Endometrium (tissue), 2 donors: ENCODE data around the gene RHO.
"Not testable (repeated sequence)": the region's sequence is repeated elsewhere in the genome, so short reads cannot be mapped to it uniquely, and the experiment has no call there.

Experiments
- FAIRE-seq: peaks from 2 replicates; lab custom pipeline; 2012; peaks lifted over from hg19 to GRCh38; lab: Jason Lieb, UNC
- donor health status: control.
- donor health status: control.

Gene RHO

DNA sequence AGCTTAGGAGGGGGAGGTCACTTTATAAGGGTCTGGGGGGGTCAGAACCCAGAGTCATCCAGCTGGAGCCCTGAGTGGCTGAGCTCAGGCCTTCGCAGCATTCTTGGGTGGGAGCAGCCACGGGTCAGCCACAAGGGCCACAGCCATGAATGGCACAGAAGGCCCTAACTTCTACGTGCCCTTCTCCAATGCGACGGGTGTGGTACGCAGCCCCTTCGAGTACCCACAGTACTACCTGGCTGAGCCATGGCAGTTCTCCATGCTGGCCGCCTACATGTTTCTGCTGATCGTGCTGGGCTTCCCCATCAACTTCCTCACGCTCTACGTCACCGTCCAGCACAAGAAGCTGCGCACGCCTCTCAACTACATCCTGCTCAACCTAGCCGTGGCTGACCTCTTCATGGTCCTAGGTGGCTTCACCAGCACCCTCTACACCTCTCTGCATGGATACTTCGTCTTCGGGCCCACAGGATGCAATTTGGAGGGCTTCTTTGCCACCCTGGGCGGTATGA lies at the start of gene RHO:
Gene RHO (plus strand): TSS at position 51 of the 512 bp plus-strand sequence. CDS start 95 bp downstream, at position 146.
- no peak for FAIRE-seq

- FAIRE-seq, result peak; percentile 91
Observed at GRCh38 chr3:129481225-129481765, 47.1 kb upstream of the RHO start.

DNA sequence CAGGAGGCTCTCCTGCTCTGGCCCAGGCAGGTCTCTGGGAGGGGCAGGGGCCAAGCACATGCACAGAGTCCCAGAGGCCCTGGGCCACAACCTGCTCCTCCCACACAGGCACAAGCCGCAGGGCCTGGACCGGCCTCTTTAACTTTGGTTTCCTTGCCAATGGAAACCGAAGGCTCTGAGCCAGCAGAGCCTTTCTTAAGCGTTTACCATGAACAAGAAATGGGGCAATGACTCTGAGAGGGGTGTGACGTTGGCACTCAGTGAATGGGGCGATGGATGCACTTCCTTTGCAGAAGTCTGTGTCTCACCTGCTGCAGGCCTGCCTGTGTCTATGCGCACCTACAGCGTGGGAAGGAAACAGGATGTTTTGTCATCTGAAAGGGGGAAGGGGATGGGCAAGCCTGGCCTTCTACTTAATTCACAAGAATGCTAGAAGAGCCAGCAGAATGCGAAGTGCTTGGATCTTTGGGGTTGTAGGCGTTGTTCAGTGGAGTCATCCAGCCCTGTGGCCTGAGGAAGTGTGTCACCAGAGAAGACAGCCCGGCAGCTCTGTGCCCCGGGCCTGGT lies 46.6 kb upstream of the RHO start:
- FAIRE-seq, result no peak

- FAIRE-seq, result no peak
Observed at GRCh38 chr3:129482721-129483120, 45.7 kb upstream of the RHO start.

DNA sequence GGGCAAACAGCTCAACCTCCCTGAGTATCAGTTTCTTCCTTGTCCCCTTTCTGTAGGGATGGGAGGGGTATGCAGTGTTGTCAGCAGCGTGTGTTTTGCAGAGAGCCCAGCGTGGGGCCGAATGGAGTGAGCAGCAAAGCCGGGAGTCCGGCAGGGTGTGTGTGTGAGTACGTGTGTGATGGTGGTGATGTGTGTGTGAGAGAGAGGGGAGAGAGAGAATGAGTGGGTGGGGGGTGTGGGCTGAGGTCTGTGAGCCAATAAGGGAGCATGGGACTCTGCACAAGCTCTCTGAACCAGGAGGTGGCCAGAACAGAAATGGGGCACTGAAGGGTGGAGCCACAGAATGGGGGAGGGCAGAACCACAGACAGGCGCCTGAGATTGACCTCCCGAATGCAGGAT lies 44.6 kb upstream of the RHO start:
- no peak for FAIRE-seq

- not testable (repeated sequence) for FAIRE-seq
Observed at GRCh38 chr3:129485146-129485545, 43.3 kb upstream of the RHO start.

DNA sequence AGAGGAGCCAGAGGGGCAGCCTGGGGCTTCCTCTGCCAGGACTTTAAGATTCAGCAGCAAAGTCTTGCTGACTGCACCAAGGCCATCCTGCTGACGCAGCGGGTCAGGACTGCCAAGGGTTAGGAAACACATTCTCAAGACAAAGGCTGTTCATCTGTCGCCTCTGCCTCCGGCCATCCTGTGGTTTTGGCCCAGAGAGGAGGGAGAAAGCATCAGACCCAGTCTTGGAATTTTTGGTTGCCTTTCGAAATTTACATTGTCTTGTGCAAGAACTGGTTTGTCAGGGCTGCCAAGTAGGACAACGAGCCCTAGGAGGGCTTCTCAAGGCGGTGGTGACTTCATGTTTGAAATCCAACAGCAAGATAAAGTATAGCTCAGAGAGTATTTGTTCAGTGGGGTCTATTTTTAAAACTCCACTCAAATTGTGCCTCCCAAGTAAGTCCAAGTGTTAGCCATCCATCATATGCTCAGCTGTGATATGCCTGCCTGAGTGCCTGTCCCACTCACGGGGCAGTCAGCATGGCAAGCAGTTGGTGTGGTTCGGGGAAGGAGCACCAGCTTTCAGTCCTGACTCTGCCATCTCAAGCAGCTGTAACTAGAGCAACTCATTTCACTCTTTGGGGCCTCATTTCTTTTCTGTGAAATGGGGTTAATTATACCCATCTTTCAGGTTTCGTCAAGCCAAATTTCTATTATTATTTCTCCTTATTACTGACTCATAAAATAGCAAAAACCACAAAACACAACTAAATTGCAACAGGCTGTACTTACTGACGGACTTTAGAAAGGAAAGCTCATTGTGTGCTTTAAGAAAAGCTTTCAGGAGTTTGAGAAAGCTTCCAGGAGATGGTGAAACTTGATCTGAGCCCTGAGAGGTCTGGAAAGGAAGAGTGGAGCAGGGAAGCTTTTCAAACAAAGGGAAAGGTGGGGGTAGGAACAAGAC lies 42.4 kb upstream of the RHO start:
- no peak for FAIRE-seq

DNA sequence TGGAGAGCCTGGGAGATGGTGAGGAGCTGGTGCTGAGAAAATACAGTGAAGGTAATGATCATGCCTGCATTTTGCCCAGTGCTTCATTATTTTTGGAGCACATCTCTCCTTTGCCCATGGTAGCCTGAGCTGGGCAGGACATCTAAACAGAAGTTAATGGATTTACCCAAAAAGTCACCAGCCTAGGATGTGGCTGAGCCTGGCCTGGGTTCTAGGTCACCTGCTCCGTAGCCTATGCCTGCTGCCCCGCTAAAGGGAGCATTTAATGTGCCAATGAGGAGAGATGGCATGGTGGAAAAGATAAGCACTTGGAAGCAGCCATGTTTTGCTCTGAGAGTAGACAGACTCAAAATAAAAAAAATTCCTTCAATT lies 41.8 kb upstream of the RHO start:
- no peak for FAIRE-seq

GRCh38 chr3:129487183-129487867 lies 41.1 kb upstream of the RHO start:
- no peak for FAIRE-seq

GRCh38 chr3:129487868-129488335 lies 40.5 kb upstream of the RHO start:
- FAIRE-seq, result not testable (repeated sequence)

DNA sequence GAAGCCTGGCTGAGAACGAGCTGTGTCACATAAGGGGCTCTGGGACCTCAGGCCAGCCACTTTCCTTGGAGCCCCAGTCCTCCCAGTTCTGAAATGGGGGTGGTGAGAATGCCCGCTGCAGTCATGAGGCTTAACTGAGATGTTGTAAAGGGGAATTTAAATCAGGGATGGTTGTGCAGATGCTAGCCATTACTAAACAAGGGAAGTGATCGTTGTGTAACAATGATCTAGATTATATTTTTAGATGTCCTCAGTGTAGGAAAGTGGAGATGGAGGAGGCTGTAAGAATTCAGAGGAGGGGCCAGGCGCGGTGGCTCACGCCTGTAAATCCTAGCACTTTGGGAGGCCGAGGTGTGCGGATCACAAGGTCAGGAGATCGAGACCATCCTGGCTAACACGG lies 39.2 kb upstream of the RHO start:
- FAIRE-seq, result not testable (repeated sequence)

DNA sequence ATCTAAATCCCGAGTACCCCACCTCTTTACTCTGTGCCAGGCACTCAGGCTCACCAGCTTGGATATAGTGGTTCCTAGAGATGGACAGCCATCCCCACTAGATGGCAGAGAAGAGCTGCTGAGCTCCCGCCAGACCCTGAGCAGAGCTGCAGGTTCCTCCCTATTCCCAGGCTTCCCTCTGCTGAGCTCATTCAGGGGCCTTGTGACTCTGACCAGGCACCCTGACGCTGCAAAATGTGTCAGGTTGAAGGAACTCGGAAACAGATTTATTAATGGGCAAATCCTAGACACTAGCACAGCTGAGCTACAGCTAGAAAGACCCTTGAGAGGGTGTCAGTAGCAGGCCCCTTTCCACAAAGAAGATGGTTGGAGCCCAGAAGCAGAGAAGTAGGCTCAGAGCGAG lies 38.2 kb upstream of the RHO start:
- FAIRE-seq, result no peak

DNA sequence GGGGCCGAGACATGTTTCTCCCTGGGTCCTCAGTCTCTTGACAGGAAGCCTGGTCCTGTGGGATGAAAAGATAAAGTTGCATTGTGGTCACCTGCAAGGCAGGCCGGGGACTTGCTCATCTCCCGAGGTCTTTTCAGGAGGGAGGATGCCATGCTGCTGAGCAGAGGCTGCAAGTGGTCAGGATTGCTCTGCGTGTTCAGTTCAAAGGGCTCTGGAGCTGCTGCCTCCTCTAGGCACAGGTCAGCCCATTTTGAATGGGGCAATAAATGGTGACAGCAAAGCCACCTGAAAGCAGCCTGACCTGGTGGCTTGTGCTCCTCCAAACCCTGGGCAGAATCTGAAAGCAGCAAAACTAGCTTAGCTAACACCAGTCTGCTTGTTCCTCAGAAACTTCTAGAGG lies 37.4 kb upstream of the RHO start:
- FAIRE-seq, result not testable (repeated sequence)

DNA sequence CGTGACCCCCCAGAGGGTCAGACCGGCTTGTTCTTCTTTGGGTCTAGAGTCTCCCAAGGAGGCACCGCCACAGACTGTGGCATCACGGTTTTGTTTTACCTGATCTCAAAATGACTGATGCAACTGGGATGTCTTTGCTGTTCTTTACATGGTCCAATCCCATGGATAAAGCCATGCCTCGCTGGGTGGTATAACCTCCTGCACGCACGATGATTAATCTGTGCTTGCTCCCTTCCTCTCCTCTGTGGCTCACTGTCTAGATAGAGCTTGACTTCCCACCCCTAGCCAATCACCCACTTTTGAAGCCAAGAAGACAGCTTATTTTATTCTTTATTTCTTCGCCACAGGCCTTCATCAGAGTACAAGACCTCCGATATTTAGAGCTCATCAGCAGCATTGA lies 36.6 kb upstream of the RHO start:
- no peak for FAIRE-seq

DNA sequence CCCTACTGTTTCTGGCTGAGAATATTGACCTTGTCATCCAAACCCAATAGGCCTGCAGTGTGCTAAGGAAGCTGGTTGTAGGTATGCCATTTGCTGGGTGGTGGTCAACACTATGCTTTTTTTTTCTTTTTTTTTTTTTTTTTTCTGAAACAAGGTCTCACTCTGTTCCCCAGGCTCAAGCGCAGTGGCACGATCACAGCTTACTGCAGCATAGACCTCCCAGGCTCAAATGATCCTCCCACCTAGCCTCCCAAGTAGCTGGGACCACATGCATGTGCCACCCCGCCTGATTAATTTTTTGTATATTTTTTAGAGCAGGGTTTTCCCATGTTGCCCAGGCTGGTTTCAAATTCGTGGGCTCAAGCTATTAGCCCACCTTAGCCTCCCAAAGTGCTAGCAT lies 35.7 kb upstream of the RHO start:
- no peak for FAIRE-seq

GRCh38 chr3:129493206-129493605 lies 35.2 kb upstream of the RHO start:
- no peak for FAIRE-seq

- FAIRE-seq, result not testable (repeated sequence)
Observed at GRCh38 chr3:129494499-129494898, 33.9 kb upstream of the RHO start.

- FAIRE-seq, result peak; percentile 77
Observed at GRCh38 chr3:129495006-129495639, 33.3 kb upstream of the RHO start.

GRCh38 chr3:129497876-129498275 lies 30.6 kb upstream of the RHO start:
- FAIRE-seq, result not testable (repeated sequence)

- not testable (repeated sequence) for FAIRE-seq
Observed at GRCh38 chr3:129498603-129499488, 29.6 kb upstream of the RHO start.
